Cardiac septum (tissue), 1 donor: ENCODE results near the gene CTRL. TPM values are rescaled to one million over a fixed set of nuclear protein-coding genes. Genes with fewer than 3 reads are reported as not detected.

Experiments
- DNase-seq: peaks from one replicate; pipeline ENCODE4 v3.0.0-alpha.2; 2020; ENCODE audit warnings: low spot score
- intact Hi-C: fragments of 100-400 bp; cut with DNase I; formaldehyde crosslinking; loops from one replicate; pipeline ENCODE4 v1.14.0; 2022
- total RNA-seq: library from RNA; stranded (reverse); fragmentation: NEBNext Ultra II Directional; extraction: Animal tissue kit (Norgen Biotek cat#: 25700); gene quantifications from one replicate; pipeline ENCODE4 v1.2.1, GENCODE V29; 2021
- donor health status: DM: no; HTN: no; CAD: no.

The CTRL gene
- total RNA-seq, 1 donor from 2014 or later, result not detected

GRCh38 chr16:67907397-67908180 is 24.1 kb downstream of the CTRL start:
- intact Hi-C loops, result no loop called here
- no peak for DNase-seq

GRCh38 chr16:67902831-67903230 is 28.8 kb downstream of the CTRL start:
- intact Hi-C loops, result no loop called here
- DNase-seq, result no peak

GRCh38 chr16:67901734-67902133 is 29.9 kb downstream of the CTRL start:
- no peak for DNase-seq
- intact Hi-C loops, result no loop called here

- intact Hi-C loops, result no loop called here
- DNase-seq, result no peak
These were observed 34.4 kb downstream of the CTRL start for GRCh38 chr16:67897231-67897630.

GRCh38 chr16:67893743-67894399 is 37.8 kb downstream of the CTRL start:
- intact Hi-C loops, result loop anchor here (5.0 kb wide), 1 partner anchor 128 kb away; the partner anchor contains the start of genes DDX28 and DUS2
- no peak for DNase-seq

- peak; percentile 99 for DNase-seq
- intact Hi-C loops, result loop anchor here (5.0 kb wide), 1 partner anchor 129 kb away; the partner anchor contains the start of genes DDX28 and DUS2
These were observed 38.5 kb downstream of the CTRL start, which contains the start of gene PSKH1 for GRCh38 chr16:67892899-67893742. Gene PSKH1 (plus strand): TSS chr16:67893254. CDS start chr16:67908750, 15,496 bp downstream.

GRCh38 chr16:67892375-67892774 is 39.3 kb downstream of the CTRL start:
- no peak for DNase-seq
- intact Hi-C loops, result loop anchor here (5.0 kb wide), 1 partner anchor 130 kb away; the partner anchor contains the start of genes DDX28 and DUS2

GRCh38 chr16:67888331-67888730 is 43.3 kb downstream of the CTRL start:
- DNase-seq, result no peak
- intact Hi-C loops, result loop anchor here (10.0 kb wide), 1 partner anchor 346 kb away; the partner anchor contains the start of gene ESRP2

GRCh38 chr16:67886387-67886786 is 45.3 kb downstream of the CTRL start:
- DNase-seq, result no peak
- intact Hi-C loops, result loop anchor here (10.0 kb wide), 1 partner anchor 348 kb away; the partner anchor contains the start of gene ESRP2

GRCh38 chr16:67885976-67886375 is 45.7 kb downstream of the CTRL start:
- intact Hi-C loops, result loop anchor here (10.0 kb wide), 1 partner anchor 349 kb away; the partner anchor contains the start of gene ESRP2
- DNase-seq, result no peak

GRCh38 chr16:67885545-67885944 is 46.1 kb downstream of the CTRL start:
- no peak for DNase-seq
- intact Hi-C loops, result loop anchor here (10.0 kb wide), 1 partner anchor 349 kb away; the partner anchor contains the start of gene ESRP2

- peak; percentile 94 for DNase-seq
- intact Hi-C loops, result loop anchor here (10.0 kb wide), 1 partner anchor 350 kb away; the partner anchor contains the start of gene ESRP2
These were observed 47.0 kb downstream of the CTRL start, which contains the start of gene NRN1L for GRCh38 chr16:67884684-67885083. Gene NRN1L (plus strand): TSS chr16:67884885. CDS start chr16:67884904, 19 bp downstream.

- intact Hi-C loops, result loop anchor here (2.0 to 10.0 kb wide), 2 partner anchors 45 to 351 kb away; partner anchors contain the start of gene ESRP2
- DNase-seq, result no peak
These were observed 47.8 kb downstream of the CTRL start for GRCh38 chr16:67883872-67884261.

- DNase-seq, result peak; percentile 80
These were observed 48.4 kb downstream of the CTRL start for GRCh38 chr16:67883146-67883871.

GRCh38 chr16:67882374-67883145 is 49.1 kb downstream of the CTRL start:
- peak; percentile 86 for DNase-seq
- intact Hi-C loops, result loop anchor here (2.0 to 10.0 kb wide), 2 partner anchors 46 to 352 kb away; partner anchors contain the start of gene ESRP2

More at GRCh38 chr16:67883146-67883871, 48.4 kb downstream of the CTRL start:
- intact Hi-C loops, result loop anchor here (2.0 to 10.0 kb wide), 2 partner anchors 45 to 351 kb away; partner anchors contain the start of gene ESRP2

- intact Hi-C loops, result loop anchor here (2.0 to 10.0 kb wide), 2 partner anchors 47 to 353 kb away; partner anchors contain the start of gene ESRP2
- DNase-seq, result peak; percentile 79
These were observed 50.0 kb downstream of the CTRL start for GRCh38 chr16:67881621-67882161.

GRCh38 chr16:67880584-67880983 is 51.1 kb downstream of the CTRL start:
- intact Hi-C loops, result loop anchor here (10.0 kb wide), 1 partner anchor 354 kb away; the partner anchor contains the start of gene ESRP2
- DNase-seq, result no peak
